ENCODE measurements around the gene FAT1. TPM values are rescaled to one million over a fixed set of nuclear protein-coding genes. Genes with fewer than 3 reads are reported as not detected.

The FAT1 gene
- total and polyA plus RNA-seq, 2 donors (not counting 1 experiment from before 2014, with no cell fraction given) = 151 to 729 TPM

GRCh38 chr4:186599483-186599882, 124.2 kb downstream of the FAT1 start:
- H2AFZ ChIP-seq (ENCODE audit: low read length) = no peak overlapping the region
- peaks cover 30% of the 10 kb centered on the region for H3K36me3 ChIP-seq (ENCODE audit: control insufficient read depth, insufficient read depth, low read length)
- no peaks in the 10 kb centered on the region for H3K27me3 ChIP-seq (ENCODE audit: control insufficient read depth, insufficient read depth, low read length)
- no peaks in the 10 kb centered on the region for H3K9me3 ChIP-seq (ENCODE audit: control insufficient read depth, insufficient read depth, low read depth, low read length)
- no peak overlapping the region for H3K4me3 ChIP-seq (replicated peaks in 1 of 4; ENCODE audit: control extremely low read depth in 1 of 4, insufficient read depth in 1 of 4, low read depth in 3 of 4, low read length in 4 of 4)
- no peaks in the 10 kb centered on the region for H4K20me1 ChIP-seq (ENCODE audit: control insufficient read depth, extremely low read depth, insufficient read depth, low read length)
- H3K79me2 ChIP-seq (ENCODE audit: control insufficient read depth, insufficient read depth, low read length) = no peaks in the 10 kb centered on the region
- no peaks in the 10 kb centered on the region for H3K4me1 ChIP-seq (ENCODE audit: control insufficient read depth, extremely low read depth, insufficient read depth, low read length)
- no peak overlapping the region for H3K27ac ChIP-seq (ENCODE audit: insufficient read depth, low read length)
- no peak for DNase-seq (ENCODE audit: low read depth in 2 of 2)
- H3K4me2 ChIP-seq (ENCODE audit: extremely low read depth, insufficient read depth, low read length) = no peak overlapping the region
- TF ChIP-seq EZH2 (IDR thresholded peaks at IDR 0.05; ENCODE audit: low read length, missing control alignments) = no peak
- TF ChIP-seq CTCF (conservative IDR thresholded peaks at IDR 0.05 in 1 of 2, IDR thresholded peaks at IDR 0.05 in 1 of 2; ENCODE audit: low read depth in 1 of 2, low read length in 2 of 2) = no peak
- H3K9ac ChIP-seq (ENCODE audit: insufficient read depth, low read length) = no peak overlapping the region

GRCh38 chr4:186598686-186599085, 125.0 kb downstream of the FAT1 start:
- no peak overlapping the region for H3K27ac ChIP-seq (ENCODE audit: insufficient read depth, low read length)
- H3K9me3 ChIP-seq (ENCODE audit: control insufficient read depth, insufficient read depth, low read depth, low read length) = no peaks in the 10 kb centered on the region
- H3K36me3 ChIP-seq (ENCODE audit: control insufficient read depth, insufficient read depth, low read length) = peaks cover 28% of the 10 kb centered on the region
- no peaks in the 10 kb centered on the region for H3K79me2 ChIP-seq (ENCODE audit: control insufficient read depth, insufficient read depth, low read length)
- H3K4me3 ChIP-seq (replicated peaks in 1 of 4; ENCODE audit: control extremely low read depth in 1 of 4, insufficient read depth in 1 of 4, low read depth in 3 of 4, low read length in 4 of 4) = no peak overlapping the region
- no peak overlapping the region for H3K9ac ChIP-seq (ENCODE audit: insufficient read depth, low read length)
- no peak overlapping the region for H3K4me2 ChIP-seq (ENCODE audit: extremely low read depth, insufficient read depth, low read length)
- no peaks in the 10 kb centered on the region for H4K20me1 ChIP-seq (ENCODE audit: control insufficient read depth, extremely low read depth, insufficient read depth, low read length)
- TF ChIP-seq EZH2 (IDR thresholded peaks at IDR 0.05; ENCODE audit: low read length, missing control alignments) = no peak
- no peak for TF ChIP-seq CTCF (conservative IDR thresholded peaks at IDR 0.05 in 1 of 2, IDR thresholded peaks at IDR 0.05 in 1 of 2; ENCODE audit: low read depth in 1 of 2, low read length in 2 of 2)
- DNase-seq (ENCODE audit: low read depth in 2 of 2) = no peak
- H3K4me1 ChIP-seq (ENCODE audit: control insufficient read depth, extremely low read depth, insufficient read depth, low read length) = no peaks in the 10 kb centered on the region
- H3K27me3 ChIP-seq (ENCODE audit: control insufficient read depth, insufficient read depth, low read length) = no peaks in the 10 kb centered on the region
- H2AFZ ChIP-seq (ENCODE audit: low read length) = no peak overlapping the region

- no peak for DNase-seq (ENCODE audit: low read depth in 2 of 2)
- Histone ChIP-seq H3K4me1 (ENCODE audit: control insufficient read depth, extremely low read depth, insufficient read depth, low read length) (no peaks in the 10 kb centered on the region), H3K79me2 (ENCODE audit: control insufficient read depth, insufficient read depth, low read length) (no peaks in the 10 kb centered on the region), H3K4me3 (replicated peaks in 1 of 4; ENCODE audit: control extremely low read depth in 1 of 4, insufficient read depth in 1 of 4, low read depth in 3 of 4, low read length in 4 of 4) (no peak overlapping the region), H3K4me2 (ENCODE audit: extremely low read depth, insufficient read depth, low read length) (no peak overlapping the region), H3K9ac (ENCODE audit: insufficient read depth, low read length) (no peak overlapping the region), H3K9me3 (ENCODE audit: control insufficient read depth, insufficient read depth, low read depth, low read length) (no peaks in the 10 kb centered on the region), H4K20me1 (ENCODE audit: control insufficient read depth, extremely low read depth, insufficient read depth, low read length) (no peaks in the 10 kb centered on the region), H3K27me3 (ENCODE audit: control insufficient read depth, insufficient read depth, low read length) (no peaks in the 10 kb centered on the region), H3K36me3 (ENCODE audit: control insufficient read depth, insufficient read depth, low read length) (peaks cover 23% of the 10 kb centered on the region), H2AFZ (ENCODE audit: low read length) (no peak overlapping the region), H3K27ac (ENCODE audit: insufficient read depth, low read length) (no peak overlapping the region)
- TF ChIP-seq EZH2 (IDR thresholded peaks at IDR 0.05; ENCODE audit: low read length, missing control alignments) = no peak
- no peak for TF ChIP-seq CTCF (conservative IDR thresholded peaks at IDR 0.05 in 1 of 2, IDR thresholded peaks at IDR 0.05 in 1 of 2; ENCODE audit: low read depth in 1 of 2, low read length in 2 of 2)
Observed at GRCh38 chr4:186596850-186597390, 126.7 kb downstream of the FAT1 start.

Data from fibroblast of lung (primary cell).